Karpas-422 (cell line): Measurements from ENCODE around the gene SLC22A23. TPM values are rescaled to one million over a fixed set of nuclear protein-coding genes. Genes with fewer than 3 reads are reported as not detected.
"Not testable (repeated sequence)": the region's sequence is repeated elsewhere in the genome, so short reads cannot be mapped to it uniquely, and the experiment has no call there.

Source experiments
- DNase-seq: peaks from one replicate; pipeline ENCODE4 v3.0.0-alpha.2; 2015
- H2AFZ ChIP-seq: fragments of 200-600 bp; sonication (generic); 2 replicates; pipeline ENCODE4 v1.6.1; 2014; ENCODE audit warnings: antibody characterized with exemption, low read length, mixed read lengths
- H3K27ac ChIP-seq: fragments of 200-600 bp; sonication (generic); 2 replicates; pipeline ENCODE4 v1.5.1; 2014; ENCODE audit warnings: mild to moderate bottlenecking, low read length, moderate library complexity
- H3K27me3 ChIP-seq: fragments of 200-600 bp; sonication (generic); 2 replicates; pipeline ENCODE4 v1.6.1; 2014; ENCODE audit warnings: low read length, mixed read lengths
- H3K36me3 ChIP-seq: fragments of 200-600 bp; sonication (generic); 2 replicates; pipeline ENCODE4 v1.6.1; 2014; ENCODE audit warnings: low read length, mixed read lengths; ENCODE audit not compliant: insufficient read depth
- H3K4me1 ChIP-seq: fragments of 200-600 bp; sonication (generic); 2 replicates; pipeline ENCODE4 v1.6.1; 2014; ENCODE audit warnings: mild to moderate bottlenecking, low read length, mixed read lengths
- H3K4me2 ChIP-seq: fragments of 200-600 bp; sonication (generic); 2 replicates; pipeline ENCODE4 v1.6.1; 2014; ENCODE audit warnings: low read length, low read depth, mild to moderate bottlenecking; ENCODE audit not compliant: poor library complexity, severe bottlenecking
- H3K4me3 ChIP-seq: fragments of 200-600 bp; sonication (generic); 2 replicates; pipeline ENCODE4 v1.5.1; 2014; ENCODE audit warnings: mild to moderate bottlenecking, antibody characterized with exemption, low read length, mixed read lengths
- H3K79me2 ChIP-seq: fragments of 200-600 bp; sonication (generic); 2 replicates; pipeline ENCODE4 v1.6.1; 2014; ENCODE audit warnings: mild to moderate bottlenecking, low read length, mixed read lengths
- H3K9ac ChIP-seq: fragments of 200-600 bp; sonication (generic); 2 replicates; pipeline ENCODE4 v1.6.0; 2014; ENCODE audit warnings: low read length
- H3K9me2 ChIP-seq: fragments of 200-600 bp; sonication (generic), shearing (Covaris generic); replicated peaks from 2 replicates; pipeline ENCODE4 v1.6.0; 2014; ENCODE audit warnings: mild to moderate bottlenecking, low read length, moderate library complexity; ENCODE audit not compliant: insufficient read depth
- H3K9me3 ChIP-seq: fragments of 300-700, 200-600 bp; sonication (generic); 2 replicates; pipeline ENCODE4 v1.6.1; 2014; ENCODE audit warnings: low read length, mixed read lengths
- H4K20me1 ChIP-seq: fragments of 200-600 bp; sonication (generic); 2 replicates; pipeline ENCODE4 v1.6.1; 2014; ENCODE audit warnings: mild to moderate bottlenecking, antibody characterized with exemption, low read length, low read depth; ENCODE audit not compliant: insufficient read depth
- total RNA-seq: library from RNA; depleted of rRNA; stranded (reverse); fragments of >200 nt; shearing (Covaris generic); gene quantifications from 2 replicates; pipeline ENCODE4 v1.2.3, GENCODE V29; 2014; ENCODE audit warnings: low replicate concordance

SLC22A23 gene
- total RNA-seq, 1 experiment from 2014 or later: not detected

DNA sequence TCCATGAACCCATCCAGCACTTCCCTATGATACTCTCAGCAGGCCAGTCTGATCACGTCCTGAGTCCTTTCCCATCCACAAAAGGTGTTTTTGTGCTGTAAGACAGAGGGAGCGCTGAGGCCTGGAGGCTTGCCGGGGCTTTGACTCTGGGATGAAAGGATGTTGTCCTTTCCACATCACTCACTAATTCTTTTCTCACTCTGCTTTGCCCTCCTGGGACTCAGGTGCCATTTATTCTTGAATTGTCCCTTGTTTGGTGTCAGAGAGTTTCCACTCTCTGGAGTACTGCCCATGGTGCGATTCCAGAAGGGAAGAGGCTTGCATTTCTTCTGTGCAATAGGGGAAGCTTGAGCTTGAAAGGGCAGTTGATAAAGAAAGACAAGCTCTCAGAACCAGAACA, 214.1 kb downstream of the SLC22A23 start:
- H3K9ac ChIP-seq: no peak overlapping the region
- no peaks in the 10 kb centered on the region for H3K9me2 ChIP-seq
- no peak overlapping the region for H3K4me3 ChIP-seq
- H3K27me3 ChIP-seq: no peaks in the 10 kb centered on the region
- no peak overlapping the region for H3K4me2 ChIP-seq
- H3K9me3 ChIP-seq: no peaks in the 10 kb centered on the region
- H3K79me2 ChIP-seq: no peaks in the 10 kb centered on the region
- no peak overlapping the region for H2AFZ ChIP-seq
- no peaks in the 10 kb centered on the region for H4K20me1 ChIP-seq
- H3K4me1 ChIP-seq: no peaks in the 10 kb centered on the region
- DNase-seq: no peak
- no peak overlapping the region for H3K27ac ChIP-seq
- no peaks in the 10 kb centered on the region for H3K36me3 ChIP-seq

DNA sequence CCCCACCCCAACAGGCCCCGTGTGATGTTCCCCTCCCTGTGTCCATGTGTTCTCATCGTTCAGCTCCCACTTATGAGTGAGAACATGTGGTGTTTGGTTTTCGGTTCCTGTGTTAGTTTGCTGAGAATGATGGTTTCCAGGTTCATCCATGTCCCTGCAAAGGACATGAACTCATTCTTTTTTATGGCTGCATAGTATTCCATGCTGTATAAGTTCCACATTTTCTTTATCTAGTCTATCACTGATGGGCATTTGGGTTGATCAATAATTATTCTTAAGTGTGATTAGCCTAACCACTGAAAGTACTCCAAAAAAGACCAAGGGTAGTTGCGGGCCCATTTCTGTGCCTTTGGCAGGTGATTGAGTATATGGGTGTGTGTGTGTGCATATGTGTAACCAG, 215.1 kb downstream of the SLC22A23 start:
- H3K27me3 ChIP-seq, H3K4me1 ChIP-seq, H3K9ac ChIP-seq, H3K4me3 ChIP-seq, H3K4me2 ChIP-seq, H4K20me1 ChIP-seq, H3K27ac ChIP-seq, H3K36me3 ChIP-seq, H2AFZ ChIP-seq, H3K9me2 ChIP-seq, H3K79me2 ChIP-seq, DNase-seq, H3K9me3 ChIP-seq: not testable (repeated sequence)

DNA sequence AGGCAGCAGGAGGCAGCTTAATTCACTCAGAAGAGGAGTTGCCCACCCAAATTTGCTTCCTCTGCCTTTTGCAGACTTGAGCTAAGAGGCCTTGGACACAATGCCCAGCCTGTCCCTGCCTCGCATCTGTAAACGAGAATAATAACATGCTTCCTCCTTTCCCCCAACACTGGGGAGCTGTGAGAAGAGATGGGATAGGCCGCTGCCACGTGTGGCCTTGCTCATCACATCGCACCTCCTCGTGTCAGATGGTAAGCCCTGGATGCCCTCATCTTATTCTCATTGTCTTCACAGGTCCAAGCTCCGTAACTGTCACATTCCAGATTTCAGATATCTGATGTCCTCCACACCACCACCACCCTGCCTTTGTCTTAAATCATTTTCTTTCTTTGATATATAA, 216.3 kb downstream of the SLC22A23 start:
- Histone ChIP-seq H3K4me1 (peaks cover 2% of the 10 kb centered on the region), H3K79me2 (no peaks in the 10 kb centered on the region), H2AFZ (no peak overlapping the region), H4K20me1 (no peaks in the 10 kb centered on the region), H3K9me2 (no peaks in the 10 kb centered on the region), H3K9ac (no peak overlapping the region), H3K36me3 (no peaks in the 10 kb centered on the region), H3K9me3 (no peaks in the 10 kb centered on the region), H3K4me3 (no peak overlapping the region), H3K4me2 (no peak overlapping the region), H3K27ac (no peak overlapping the region), H3K27me3 (no peaks in the 10 kb centered on the region)
- DNase-seq: no peak

DNA sequence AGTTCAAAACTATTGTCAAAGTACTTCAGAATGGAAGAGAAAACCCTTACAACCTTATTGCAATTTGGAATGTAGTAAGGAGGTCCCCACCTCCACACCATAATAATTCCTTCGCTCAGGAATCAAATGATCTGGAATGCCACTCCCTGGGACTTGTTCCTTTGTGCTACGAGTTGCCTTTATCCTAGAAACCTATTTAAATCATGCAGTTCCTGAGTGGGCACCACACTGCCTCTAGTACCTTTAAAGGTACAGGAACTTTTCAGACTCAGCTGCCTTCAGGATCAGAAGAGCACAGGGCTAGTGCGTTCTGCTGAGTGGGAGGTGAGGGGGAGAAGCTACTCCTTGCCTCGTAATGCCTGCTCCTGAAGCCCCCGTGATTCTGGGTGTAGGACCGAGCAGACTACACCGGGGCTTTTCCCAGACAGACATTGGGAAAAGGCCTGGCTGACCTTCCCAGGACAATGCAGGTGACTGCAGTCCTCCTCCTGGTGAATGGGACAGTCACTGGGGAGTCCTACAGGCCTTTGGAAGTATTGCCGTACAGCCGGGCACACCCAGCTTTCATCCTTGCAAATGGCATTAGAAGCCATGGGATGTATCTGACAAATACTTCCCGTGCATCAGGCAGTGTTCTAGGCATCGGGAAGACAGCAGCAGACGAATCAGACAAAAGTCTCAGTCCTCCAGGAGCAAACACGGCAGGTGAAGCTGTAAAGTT, 217.6 kb downstream of the SLC22A23 start:
- no peaks in the 10 kb centered on the region for H4K20me1 ChIP-seq
- no peak overlapping the region for H3K4me2 ChIP-seq
- H3K4me3 ChIP-seq: no peak overlapping the region
- H3K9ac ChIP-seq: no peak overlapping the region
- H3K79me2 ChIP-seq: no peaks in the 10 kb centered on the region
- H2AFZ ChIP-seq: no peak overlapping the region
- peaks cover 6% of the 10 kb centered on the region for H3K4me1 ChIP-seq
- no peaks in the 10 kb centered on the region for H3K36me3 ChIP-seq
- H3K27me3 ChIP-seq: no peaks in the 10 kb centered on the region
- no peak for DNase-seq
- no peaks in the 10 kb centered on the region for H3K9me3 ChIP-seq
- no peak overlapping the region for H3K27ac ChIP-seq
- H3K9me2 ChIP-seq: no peaks in the 10 kb centered on the region

DNA sequence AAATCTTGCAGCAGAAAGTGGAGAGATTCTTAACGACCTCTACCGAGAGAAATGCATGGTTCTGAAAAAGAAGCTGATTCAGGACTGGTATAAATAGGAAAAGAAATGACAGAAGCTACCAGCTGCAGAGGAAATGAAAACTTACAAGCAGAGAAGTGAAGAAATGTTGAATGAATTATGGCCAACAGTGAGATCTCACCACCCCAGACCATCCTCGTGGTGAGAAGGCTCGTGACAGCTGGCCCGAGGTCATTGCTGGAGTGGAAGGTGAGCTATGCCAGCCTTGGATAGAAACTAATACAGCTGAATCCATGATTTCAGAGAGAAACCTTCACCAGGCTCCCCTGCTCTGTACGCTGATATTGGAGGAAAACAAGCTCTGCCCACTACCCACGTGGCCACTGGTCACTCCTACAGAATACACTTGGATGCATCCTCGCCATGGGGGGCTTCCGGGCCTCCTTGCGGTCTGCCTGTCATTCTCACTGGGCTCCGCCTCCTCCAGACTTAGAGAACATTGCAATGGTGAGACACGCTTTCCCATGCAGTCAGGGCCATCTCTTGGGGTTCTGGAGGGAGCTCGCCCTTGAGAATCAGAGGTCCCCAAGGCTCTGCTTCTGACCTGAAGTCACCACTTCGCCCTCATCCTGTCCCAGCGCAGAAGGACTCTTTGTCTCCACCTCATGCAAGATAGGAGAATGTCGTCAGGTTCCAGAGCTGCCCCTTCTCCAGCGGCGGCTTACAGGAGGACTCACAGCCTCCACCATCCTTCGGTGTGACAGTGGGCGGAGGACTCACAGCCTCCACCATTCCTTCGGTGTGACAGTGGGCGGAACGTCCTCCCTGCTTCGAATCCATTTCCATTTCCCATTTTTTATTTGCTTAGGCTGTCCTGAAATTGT, 218.8 kb downstream of the SLC22A23 start:
- Histone ChIP-seq H3K9me2 (no peaks in the 10 kb centered on the region), H3K36me3 (no peaks in the 10 kb centered on the region), H3K4me1 (peaks cover 6% of the 10 kb centered on the region), H3K4me3 (no peak overlapping the region), H3K4me2 (no peak overlapping the region), H3K79me2 (no peaks in the 10 kb centered on the region), H3K9ac (no peak overlapping the region), H3K27me3 (no peaks in the 10 kb centered on the region), H2AFZ (no peak overlapping the region), H3K27ac (no peak overlapping the region), H3K9me3 (no peaks in the 10 kb centered on the region), H4K20me1 (no peaks in the 10 kb centered on the region)
- DNase-seq: no peak

DNA sequence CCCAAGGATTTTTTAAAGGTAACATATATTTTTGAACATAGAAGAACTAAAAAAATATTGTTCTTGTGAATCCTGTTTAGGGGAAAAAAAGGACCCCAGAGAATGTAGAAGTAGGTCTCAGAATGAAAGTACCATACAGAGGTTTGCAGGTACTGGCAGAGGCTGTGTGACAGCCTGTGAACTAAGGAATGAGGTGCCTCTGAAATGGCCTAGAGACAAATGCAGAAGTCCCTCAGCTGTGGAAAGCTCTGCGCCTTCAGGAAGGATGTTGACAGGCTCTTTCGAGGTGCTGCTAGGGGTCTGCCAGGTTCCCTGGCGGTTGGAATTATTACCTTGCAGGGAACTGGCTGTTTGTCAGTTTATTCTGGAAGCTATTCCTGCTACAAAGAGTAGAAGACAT, 220.8 kb downstream of the SLC22A23 start:
- Histone ChIP-seq H3K9me2 (no peaks in the 10 kb centered on the region), H3K4me3 (no peak overlapping the region), H3K4me1 (peaks cover 6% of the 10 kb centered on the region), H3K36me3 (no peaks in the 10 kb centered on the region), H3K9me3 (no peaks in the 10 kb centered on the region), H3K27me3 (no peaks in the 10 kb centered on the region), H2AFZ (no peak overlapping the region), H3K4me2 (no peak overlapping the region), H4K20me1 (no peaks in the 10 kb centered on the region), H3K79me2 (no peaks in the 10 kb centered on the region), H3K9ac (no peak overlapping the region), H3K27ac (no peak overlapping the region)
- DNase-seq: no peak

DNA sequence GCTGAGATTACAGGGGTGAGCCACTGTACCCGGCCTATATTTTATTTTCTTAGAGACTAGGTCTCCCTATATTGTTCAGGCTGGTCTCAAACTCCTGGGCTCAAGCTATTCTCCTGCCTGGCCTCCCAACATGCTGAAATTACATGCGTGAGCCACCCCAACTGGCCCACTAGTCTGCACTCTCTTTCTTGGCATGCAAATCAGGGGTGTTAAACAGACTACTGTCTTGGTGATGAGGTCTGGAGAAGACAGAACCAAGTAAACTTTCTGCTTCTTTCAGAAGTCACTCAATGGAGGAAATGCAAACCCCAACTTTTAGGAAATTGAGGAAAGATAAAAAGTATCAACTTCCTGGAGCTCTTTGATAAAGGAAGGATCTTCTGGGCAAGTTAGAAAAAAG, 221.4 kb downstream of the SLC22A23 start:
- DNase-seq: no peak
- no peak overlapping the region for H3K27ac ChIP-seq
- H3K36me3 ChIP-seq: no peaks in the 10 kb centered on the region
- H3K79me2 ChIP-seq: no peaks in the 10 kb centered on the region
- no peak overlapping the region for H3K9ac ChIP-seq
- peaks cover 6% of the 10 kb centered on the region for H3K4me1 ChIP-seq
- no peak overlapping the region for H2AFZ ChIP-seq
- H3K27me3 ChIP-seq: no peaks in the 10 kb centered on the region
- H3K9me2 ChIP-seq: no peaks in the 10 kb centered on the region
- H3K4me2 ChIP-seq: no peak overlapping the region
- no peaks in the 10 kb centered on the region for H3K9me3 ChIP-seq
- no peaks in the 10 kb centered on the region for H4K20me1 ChIP-seq
- no peak overlapping the region for H3K4me3 ChIP-seq

DNA sequence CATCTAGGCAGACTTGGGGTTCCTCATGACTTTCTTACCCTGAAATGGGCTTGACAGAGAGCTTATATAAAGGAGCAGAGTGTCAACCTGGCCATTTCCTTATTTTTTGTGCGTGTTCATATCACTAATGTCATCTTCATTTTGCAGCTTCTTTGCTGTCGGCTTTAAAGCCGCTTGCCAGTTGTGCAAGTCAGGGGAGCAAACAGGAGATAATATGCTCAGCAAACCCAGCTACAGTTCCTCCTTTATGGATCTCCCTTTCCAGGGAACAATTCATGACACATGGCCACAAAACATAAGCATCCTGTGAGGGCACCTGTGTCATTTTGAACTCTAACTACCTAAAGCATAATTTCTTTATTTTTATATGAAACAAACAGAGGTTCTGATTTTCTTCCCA, 222.9 kb downstream of the SLC22A23 start:
- Histone ChIP-seq H3K4me1 (peaks cover 6% of the 10 kb centered on the region), H3K9ac (no peak overlapping the region), H3K9me3 (no peaks in the 10 kb centered on the region), H2AFZ (no peak overlapping the region), H3K9me2 (no peaks in the 10 kb centered on the region), H3K4me2 (no peak overlapping the region), H4K20me1 (no peaks in the 10 kb centered on the region), H3K36me3 (no peaks in the 10 kb centered on the region), H3K27ac (no peak overlapping the region), H3K4me3 (no peak overlapping the region), H3K79me2 (no peaks in the 10 kb centered on the region), H3K27me3 (no peaks in the 10 kb centered on the region)
- no peak for DNase-seq
